GM04503 (cell line): ENCODE data around the gene RPH3AL.
"Not testable (repeated sequence)": the region's sequence is repeated elsewhere in the genome, so short reads cannot be mapped to it uniquely, and the experiment has no call there.

Experiments used
- DNase-seq: peaks from one replicate; pipeline ENCODE4 v3.0.0-alpha.2; 2012; ENCODE audit warnings: low read depth

Gene RPH3AL

GRCh38 chr17:319266-319665 is 33.3 kb downstream of the RPH3AL start:
- DNase-seq: no peak

DNA sequence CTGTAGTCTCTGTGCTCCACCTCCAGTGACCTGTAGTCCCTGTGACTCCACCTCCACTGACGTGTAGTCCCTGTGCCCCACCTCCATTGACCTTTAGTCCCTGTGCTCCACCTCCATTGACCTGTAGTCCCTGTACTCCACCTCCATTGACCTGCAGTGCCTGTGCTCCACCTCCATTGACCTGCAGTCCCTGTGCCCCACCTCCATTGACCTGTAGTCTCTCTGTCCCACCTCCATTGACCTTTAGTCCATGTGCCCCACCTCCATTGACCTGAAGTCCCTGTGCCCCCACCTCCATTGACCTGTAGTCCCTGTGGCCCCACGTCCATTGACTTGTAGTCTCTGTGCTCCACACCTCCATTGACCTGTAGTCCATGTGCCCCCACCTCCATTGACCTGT is 35.5 kb downstream of the RPH3AL start:
- not testable (repeated sequence) for DNase-seq

- not testable (repeated sequence) for DNase-seq
Measured at GRCh38 chr17:315399-315798, 37.2 kb downstream of the RPH3AL start.

DNA sequence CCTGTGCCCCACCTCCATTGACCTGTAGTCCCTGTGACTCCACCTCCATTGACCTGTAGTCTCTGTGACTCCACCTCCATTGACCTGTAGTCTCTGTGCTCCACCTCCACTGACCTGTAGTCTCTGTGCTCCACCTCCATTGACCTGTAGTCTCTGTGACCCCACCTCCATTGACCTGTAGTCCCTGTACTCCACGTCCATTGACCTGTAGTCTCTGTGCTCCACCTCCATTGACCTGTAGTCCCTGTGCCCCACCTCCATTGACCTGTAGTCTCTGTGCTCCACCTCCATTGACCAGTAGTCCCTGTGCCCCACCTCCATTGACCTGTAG is 38.0 kb downstream of the RPH3AL start:
- DNase-seq: not testable (repeated sequence)

- DNase-seq: no peak
Measured at GRCh38 chr17:313911-314613, 38.5 kb downstream of the RPH3AL start.

GRCh38 chr17:313231-313630 is 39.4 kb downstream of the RPH3AL start:
- no peak for DNase-seq

- no peak for DNase-seq
Measured at GRCh38 chr17:312476-313148, 40.0 kb downstream of the RPH3AL start.

DNA sequence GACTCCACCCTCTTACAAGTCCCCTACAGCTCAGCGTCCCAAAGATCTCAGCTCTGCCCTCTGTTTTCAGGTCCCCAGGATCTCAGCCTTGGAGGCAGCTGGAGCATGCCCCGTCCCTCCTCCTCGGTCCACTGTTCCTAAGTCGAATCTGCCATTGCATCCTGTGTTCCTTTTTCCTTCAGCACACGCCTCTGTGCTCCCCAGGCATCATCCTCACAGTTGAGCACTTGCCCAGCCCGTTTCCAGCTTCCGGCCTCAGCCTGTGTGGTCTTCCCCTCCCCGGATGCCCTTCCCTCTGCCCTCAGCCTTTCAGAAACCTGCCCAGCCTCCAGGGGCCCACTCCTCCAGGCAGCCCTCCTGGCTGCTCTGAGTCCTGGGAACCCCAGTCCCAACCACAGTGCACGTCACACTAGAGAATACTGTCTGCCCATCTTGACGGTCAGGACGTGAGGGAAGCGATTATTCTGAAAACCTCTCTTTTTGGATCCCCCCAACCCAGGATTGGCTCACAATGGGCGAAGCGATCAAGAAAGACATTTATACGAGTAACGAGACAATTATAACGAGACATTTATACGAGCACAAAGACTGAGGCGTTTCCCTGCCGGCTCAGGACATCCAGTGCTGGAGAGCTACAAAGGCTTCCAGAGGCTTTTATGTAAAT is 41.4 kb downstream of the RPH3AL start:
- DNase-seq: no peak

GRCh38 chr17:310111-311010 is 42.2 kb downstream of the RPH3AL start:
- DNase-seq: no peak

DNA sequence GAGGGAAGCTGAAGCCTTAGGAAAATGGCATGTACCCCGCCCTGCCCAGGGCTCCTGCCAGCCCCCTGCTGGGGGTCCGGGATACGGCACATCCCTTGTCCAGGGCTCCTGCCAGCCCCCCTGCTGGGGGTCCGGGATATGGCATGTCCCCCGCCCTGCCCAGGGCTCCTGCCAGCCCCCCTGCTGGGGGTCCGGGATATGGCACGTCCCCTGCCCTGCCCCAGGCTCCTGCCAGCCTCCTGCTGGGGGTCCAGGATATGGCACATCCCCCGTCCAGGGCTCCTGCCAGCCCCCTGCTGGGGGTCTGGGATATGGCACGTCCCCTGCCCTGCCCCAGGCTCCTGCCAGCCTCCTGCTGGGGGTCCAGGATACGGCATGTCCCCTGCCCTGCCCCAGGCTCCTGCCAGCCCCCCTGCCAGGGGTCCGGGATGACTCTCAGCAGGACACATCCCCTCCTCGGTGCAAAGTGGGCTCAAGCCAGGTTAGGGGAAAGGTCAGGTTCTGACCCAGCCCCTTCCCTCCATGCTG is 43.2 kb downstream of the RPH3AL start:
- no peak for DNase-seq

DNA sequence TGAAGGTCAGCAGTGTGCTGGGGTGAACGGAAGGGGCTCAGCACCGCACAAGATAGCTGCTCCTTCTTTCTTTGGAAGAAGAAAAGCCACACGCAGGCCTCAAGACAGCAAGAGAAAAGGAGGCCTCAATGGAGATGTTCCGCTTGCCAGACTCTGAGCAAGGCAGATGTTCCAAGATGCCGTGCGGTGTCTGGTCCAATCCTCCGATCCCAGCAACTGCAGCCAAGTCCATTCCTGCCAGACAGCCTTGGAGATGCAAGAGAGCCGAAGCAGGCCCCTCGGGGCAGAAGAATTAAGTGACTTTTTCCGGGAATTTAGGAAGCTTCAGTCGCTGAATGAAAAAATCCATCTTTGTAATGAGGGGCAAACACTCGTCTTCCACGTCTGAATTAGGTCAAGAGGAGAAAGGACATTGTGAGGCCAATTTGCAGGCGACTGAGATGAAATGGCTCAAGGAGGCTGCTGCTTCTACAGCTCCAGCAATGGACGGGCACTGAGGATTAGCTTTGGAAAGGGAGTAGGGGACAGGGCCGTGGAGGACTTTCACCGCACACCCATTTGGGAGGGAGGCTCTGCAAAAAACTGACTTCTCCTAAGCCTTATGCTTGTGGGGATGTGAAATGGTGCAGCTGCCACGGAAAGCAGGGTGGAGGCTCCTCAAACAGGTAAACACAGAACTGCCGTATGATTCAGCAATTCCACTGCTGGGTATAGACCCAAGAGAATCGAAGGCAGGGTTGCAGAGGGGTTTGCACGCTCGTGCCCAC is 44.7 kb downstream of the RPH3AL start:
- no peak for DNase-seq

- no peak for DNase-seq
Measured at GRCh38 chr17:307295-307691, 45.3 kb downstream of the RPH3AL start.

- DNase-seq: no peak
Measured at GRCh38 chr17:306536-307294, 45.9 kb downstream of the RPH3AL start.

- DNase-seq: no peak
Measured at GRCh38 chr17:306116-306515, 46.5 kb downstream of the RPH3AL start.

DNA sequence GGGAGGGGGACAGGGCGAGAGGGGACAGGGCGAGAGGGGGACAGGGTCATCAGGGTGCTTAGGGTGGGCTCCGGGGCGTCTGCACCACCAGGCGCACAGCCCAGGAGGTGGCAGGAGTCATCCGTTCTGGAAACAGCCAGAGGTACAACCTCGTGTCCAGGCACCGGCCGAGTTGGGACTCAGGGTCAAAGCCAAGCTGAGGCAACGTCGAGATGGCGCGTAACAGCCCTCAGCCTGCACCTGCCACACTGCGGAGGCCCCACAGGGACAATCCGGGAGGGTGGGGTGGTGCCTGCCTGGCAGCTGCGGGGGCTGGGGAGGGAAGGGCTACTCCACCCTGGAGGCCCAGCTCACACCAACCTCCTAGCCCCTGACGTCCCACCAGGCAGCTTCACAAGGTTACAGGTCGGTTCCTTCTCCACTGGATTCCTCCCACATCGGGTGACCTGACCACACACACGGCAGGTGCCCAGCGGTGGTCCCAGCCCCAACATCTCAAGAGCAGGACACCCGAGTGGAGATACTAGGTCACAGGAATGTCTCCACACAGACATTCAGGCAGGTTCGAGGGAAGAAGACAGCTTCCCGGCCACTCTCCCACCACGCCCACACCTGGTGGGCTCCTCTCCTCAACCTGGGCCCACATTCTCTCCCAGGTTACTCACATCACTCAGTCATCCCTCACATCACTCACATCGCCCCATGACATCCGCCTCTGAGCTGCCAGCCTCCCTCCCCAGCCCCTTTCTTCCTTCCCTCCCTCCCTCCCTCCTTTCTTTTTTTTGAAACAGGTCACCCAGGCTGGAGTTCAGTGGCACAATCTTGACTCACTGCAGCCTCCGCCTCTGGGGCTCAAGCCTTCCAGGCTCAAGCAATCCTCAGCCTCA is 47.3 kb downstream of the RPH3AL start:
- no peak for DNase-seq

GRCh38 chr17:304461-304860 is 48.1 kb downstream of the RPH3AL start:
- no peak for DNase-seq

DNA sequence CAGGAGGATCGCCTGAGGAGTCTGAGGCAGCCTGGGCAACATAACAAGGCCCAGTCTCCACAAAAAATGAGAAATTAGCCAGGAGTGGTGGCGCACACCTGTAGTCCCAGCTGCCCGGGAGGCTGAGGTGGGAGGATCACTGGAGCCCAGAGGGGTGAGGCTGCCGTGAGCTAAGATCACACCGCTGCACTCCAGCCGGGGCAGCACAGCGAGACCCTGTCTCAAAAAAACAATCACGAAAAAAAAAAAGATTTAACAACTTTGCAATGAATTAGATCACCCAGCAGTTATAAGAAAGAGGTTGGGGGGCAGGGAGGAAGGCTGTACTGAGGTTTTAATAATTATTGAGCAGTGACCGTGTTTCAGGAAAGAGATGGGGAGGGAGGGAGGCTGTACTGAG is 49.4 kb downstream of the RPH3AL start:
- DNase-seq: no peak

DNA sequence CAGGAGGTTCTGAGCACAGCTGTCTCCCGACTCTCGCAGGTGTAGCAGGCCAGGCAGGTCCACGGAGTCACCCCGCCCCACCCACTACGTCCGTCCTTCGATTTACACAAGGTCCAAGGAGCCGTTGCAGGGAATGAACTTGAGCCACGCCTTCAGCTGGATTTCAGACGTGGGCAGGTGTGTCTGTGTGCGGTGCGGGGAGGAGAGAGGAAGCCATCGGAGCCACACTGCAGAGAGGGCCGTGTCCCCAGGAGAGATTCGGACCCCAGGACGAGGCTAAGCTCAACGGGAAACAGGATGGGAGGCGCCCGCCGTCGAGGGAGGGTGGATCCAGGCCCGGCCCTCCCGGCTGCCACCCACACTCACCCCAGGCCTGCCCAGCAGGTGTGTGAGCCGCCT is 50.3 kb downstream of the RPH3AL start:
- no peak for DNase-seq

GRCh38 chr17:301681-302299 is 50.8 kb downstream of the RPH3AL start:
- peak; percentile 9 for DNase-seq
